ENCODE results near the gene CCDC63. TPM values are rescaled to one million over a fixed set of nuclear protein-coding genes. Genes with fewer than 3 reads are reported as not detected.
A peak's percentile ranks its signal among the peaks of the same experiment; 100 is the strongest.

Gene CCDC63
- total and polyA plus RNA-seq, 4 donors = not detected

DNA sequence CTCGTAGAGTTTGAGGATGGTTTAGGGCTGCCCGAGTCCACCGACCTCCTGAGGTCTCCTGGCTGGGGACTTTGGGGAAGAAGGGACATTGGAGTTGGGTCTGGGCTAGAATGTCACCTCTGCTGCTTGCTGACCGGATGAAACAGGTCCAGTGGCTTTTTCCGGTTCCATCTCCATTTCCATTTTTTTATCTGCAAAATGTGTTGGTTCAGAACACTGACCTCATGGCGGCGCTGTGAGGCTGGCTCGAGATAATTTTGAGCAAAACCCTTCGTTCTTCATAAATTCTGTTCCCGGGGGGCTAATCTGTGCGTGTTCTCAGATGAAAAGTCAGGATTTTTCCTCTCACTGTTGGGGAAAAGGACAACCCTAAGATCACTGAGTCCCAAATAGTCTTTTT is 85.3 kb downstream of the CCDC63 start:
- Histone ChIP-seq H3K9ac (ENCODE audit: insufficient read depth in 1 of 2, low read length in 2 of 2) (no peak overlapping the region), H3K4me1 (ENCODE audit: control insufficient read depth in 5 of 5, insufficient read depth in 5 of 5, low read length in 5 of 5) (peaks cover 0 to 2% (median 0%) of the 10 kb centered on the region in 5 donors), H3K27ac (ENCODE audit: low read depth in 1 of 2, low read length in 1 of 2) (peak overlapping the region in 1 of 2 donors; percentile 47), H3K27me3 (ENCODE audit: control insufficient read depth in 3 of 3, insufficient read depth in 3 of 3, low read length in 2 of 3) (peaks cover 4 to 10% (median 8%) of the 10 kb centered on the region in 3 donors), H3K36me3 (ENCODE audit: control insufficient read depth in 4 of 4, insufficient read depth in 4 of 4, low read length in 4 of 4) (no peaks in the 10 kb centered on the region), H3K4me3 (no peak overlapping the region), H3K9me3 (ENCODE audit: control insufficient read depth in 4 of 4, insufficient read depth in 3 of 4, low read length in 3 of 4) (peaks cover 0 to 2% (median 0%) of the 10 kb centered on the region in 4 donors)
- DNase-seq (peak in 1 of 3 donors; percentile 7), ATAC-seq (ENCODE audit: insufficient read depth, low FRiP score) (no peak)
- 43 to 44% methylated on average over 11 of the region's 11 CpGs for WGBS, 2 donors
- TF ChIP-seq, protein P1, sequence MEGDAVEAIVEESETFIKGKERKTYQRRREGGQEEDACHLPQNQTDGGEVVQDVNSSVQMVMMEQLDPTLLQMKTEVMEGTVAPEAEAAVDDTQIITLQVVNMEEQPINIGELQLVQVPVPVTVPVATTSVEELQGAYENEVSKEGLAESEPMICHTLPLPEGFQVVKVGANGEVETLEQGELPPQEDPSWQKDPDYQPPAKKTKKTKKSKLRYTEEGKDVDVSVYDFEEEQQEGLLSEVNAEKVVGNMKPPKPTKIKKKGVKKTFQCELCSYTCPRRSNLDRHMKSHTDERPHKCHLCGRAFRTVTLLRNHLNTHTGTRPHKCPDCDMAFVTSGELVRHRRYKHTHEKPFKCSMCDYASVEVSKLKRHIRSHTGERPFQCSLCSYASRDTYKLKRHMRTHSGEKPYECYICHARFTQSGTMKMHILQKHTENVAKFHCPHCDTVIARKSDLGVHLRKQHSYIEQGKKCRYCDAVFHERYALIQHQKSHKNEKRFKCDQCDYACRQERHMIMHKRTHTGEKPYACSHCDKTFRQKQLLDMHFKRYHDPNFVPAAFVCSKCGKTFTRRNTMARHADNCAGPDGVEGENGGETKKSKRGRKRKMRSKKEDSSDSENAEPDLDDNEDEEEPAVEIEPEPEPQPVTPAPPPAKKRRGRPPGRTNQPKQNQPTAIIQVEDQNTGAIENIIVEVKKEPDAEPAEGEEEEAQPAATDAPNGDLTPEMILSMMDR (IDR thresholded peaks at IDR 0.05; ENCODE audit: control extremely low read depth, extremely low read depth) = no peak

DNA sequence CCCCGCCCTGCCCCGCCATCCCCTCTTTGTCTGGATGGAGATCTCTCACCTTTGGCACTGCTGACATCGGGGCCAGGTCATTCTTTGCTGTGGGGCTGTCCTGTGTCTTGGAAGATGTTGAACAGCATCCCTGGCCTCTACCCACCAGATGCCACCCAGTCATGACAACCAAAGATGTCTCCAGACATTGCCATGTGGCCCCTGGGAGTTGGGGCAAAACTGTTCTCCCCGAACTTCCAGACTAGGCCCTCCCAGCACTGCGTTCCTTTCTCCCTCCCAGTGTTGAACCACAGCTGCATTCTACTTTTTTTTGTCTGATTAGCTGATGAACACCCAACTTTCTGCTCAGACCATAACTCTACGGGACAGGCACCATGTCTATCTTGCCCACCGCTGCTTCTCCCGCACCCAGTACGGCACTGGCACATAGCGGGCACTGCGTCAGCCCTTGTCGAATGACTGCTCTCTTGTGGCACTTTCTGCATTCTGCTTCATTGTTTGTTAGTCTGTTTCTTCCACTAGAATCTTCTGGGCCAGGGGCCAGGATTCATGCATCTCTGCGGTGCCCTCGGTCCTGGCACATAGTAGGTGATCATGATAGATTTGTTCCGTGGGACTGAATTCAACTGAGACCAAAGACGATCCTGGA is 86.7 kb downstream of the CCDC63 start:
- Histone ChIP-seq H3K9ac (ENCODE audit: insufficient read depth in 1 of 2, low read length in 2 of 2) (no peak overlapping the region), H3K9me3 (ENCODE audit: control insufficient read depth in 4 of 4, insufficient read depth in 3 of 4, low read length in 3 of 4) (peaks cover 0 to 2% (median 0%) of the 10 kb centered on the region in 4 donors), H3K36me3 (ENCODE audit: control insufficient read depth in 4 of 4, insufficient read depth in 4 of 4, low read length in 4 of 4) (no peaks in the 10 kb centered on the region), H3K27ac (ENCODE audit: low read depth in 1 of 2, low read length in 1 of 2) (peak overlapping the region in 1 of 2 donors; percentile 81), H3K4me3 (no peak overlapping the region), H3K27me3 (ENCODE audit: control insufficient read depth in 3 of 3, insufficient read depth in 3 of 3, low read length in 2 of 3) (peaks cover 7 to 10% (median 8%) of the 10 kb centered on the region in 3 donors), H3K4me1 (ENCODE audit: control insufficient read depth in 5 of 5, insufficient read depth in 5 of 5, low read length in 5 of 5) (peaks cover 0 to 2% (median 0%) of the 10 kb centered on the region in 5 donors)
- TF ChIP-seq, protein P1 (IDR thresholded peaks at IDR 0.05; ENCODE audit: control extremely low read depth, extremely low read depth) = no peak
- ATAC-seq (ENCODE audit: insufficient read depth, low FRiP score) = no peak
- WGBS, 2 donors = 91 to 95% methylated on average over 16 of the region's 16 CpGs
- no peak for DNase-seq

DNA sequence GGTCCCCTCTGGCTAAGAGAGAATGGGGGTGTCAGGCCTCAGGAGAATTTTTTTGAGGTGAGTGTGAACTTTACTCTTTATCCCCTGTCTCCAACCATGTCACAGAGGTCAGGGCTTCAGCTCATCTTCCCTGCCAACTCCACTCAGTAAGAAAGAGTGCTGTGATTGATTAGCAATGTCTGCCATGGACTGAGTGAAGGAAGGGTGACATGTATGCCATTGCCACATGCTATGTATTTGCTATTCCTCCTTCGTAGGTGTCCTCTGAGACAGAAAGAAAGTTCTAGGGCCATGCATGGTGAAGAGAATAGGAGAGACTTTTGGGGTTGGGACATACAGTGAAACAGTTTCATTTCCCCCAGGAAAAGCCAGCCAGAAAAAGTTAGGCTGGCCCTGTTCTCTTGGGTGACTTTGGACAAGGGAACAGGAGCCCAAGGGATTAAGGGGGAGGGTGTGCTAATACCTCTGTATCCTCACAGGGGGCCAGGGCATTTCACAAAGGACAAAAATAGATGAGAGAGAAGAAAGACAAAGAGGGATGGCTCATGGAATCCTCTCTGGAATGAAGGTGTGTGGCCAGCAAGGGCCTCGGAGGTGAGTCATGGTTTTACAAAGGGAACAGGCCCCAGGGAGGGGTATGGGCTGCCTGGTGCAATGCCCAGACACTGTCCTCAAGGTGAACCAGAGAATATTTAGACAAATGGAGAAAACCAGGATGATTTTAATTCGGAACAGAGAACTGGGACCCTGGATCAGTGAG is 87.5 kb downstream of the CCDC63 start:
- WGBS, 2 donors = 63 to 86% methylated on average over 3 of the region's 3 CpGs
- Histone ChIP-seq H3K9me3 (ENCODE audit: control insufficient read depth in 4 of 4, insufficient read depth in 3 of 4, low read length in 3 of 4) (peaks cover 0 to 2% (median 0%) of the 10 kb centered on the region in 4 donors), H3K27ac (ENCODE audit: low read depth in 1 of 2, low read length in 1 of 2) (peak overlapping the region in 1 of 2 donors; percentile 81), H3K4me3 (no peak overlapping the region), H3K27me3 (ENCODE audit: control insufficient read depth in 3 of 3, insufficient read depth in 3 of 3, low read length in 2 of 3) (peaks cover 7 to 10% (median 8%) of the 10 kb centered on the region in 3 donors), H3K4me1 (ENCODE audit: control insufficient read depth in 5 of 5, insufficient read depth in 5 of 5, low read length in 5 of 5) (peaks cover 0 to 2% (median 0%) of the 10 kb centered on the region in 5 donors), H3K9ac (ENCODE audit: insufficient read depth in 1 of 2, low read length in 2 of 2) (no peak overlapping the region), H3K36me3 (ENCODE audit: control insufficient read depth in 4 of 4, insufficient read depth in 4 of 4, low read length in 4 of 4) (no peaks in the 10 kb centered on the region)
- DNase-seq = no peak
- no peak for ATAC-seq (ENCODE audit: insufficient read depth, low FRiP score)
- TF ChIP-seq, protein P1 (IDR thresholded peaks at IDR 0.05; ENCODE audit: control extremely low read depth, extremely low read depth) = no peak

All from lung (tissue), 12 donors.